ENCODE results near the gene PHC1. TPM values are rescaled to one million over a fixed set of nuclear protein-coding genes. Genes with fewer than 3 reads are reported as not detected.

Gene PHC1
- total RNA-seq, 1 experiment from 2014 or later = 568 TPM

GRCh38 chr12:8960176-8960575 is 45.9 kb downstream of the PHC1 start:
- Histone ChIP-seq H4K91ac (ENCODE audit: insufficient read length, low read depth, low read length) (no peak overlapping the region), H2BK5ac (ENCODE audit: insufficient read length, low read length) (no peak overlapping the region), H3K23ac (ENCODE audit: insufficient read length, low read depth, low read length) (no peak overlapping the region), H3K14ac (ENCODE audit: insufficient read depth, low read length) (no peak overlapping the region), H3K9ac (ENCODE audit: extremely low read depth, insufficient read length, low read length) (no peak overlapping the region), H4K8ac (replicated peaks; ENCODE audit: insufficient read length, low read depth, low read length) (no peak overlapping the region), H3K4me1 (ENCODE audit: insufficient read depth, low read length) (no peaks in the 10 kb centered on the region), H4K20me1 (ENCODE audit: control insufficient read depth, insufficient read depth, insufficient read length) (no peaks in the 10 kb centered on the region), H2BK12ac (ENCODE audit: insufficient read length, low read depth, low read length) (no peak overlapping the region), H3K4ac (ENCODE audit: low read depth, low read length) (no peak overlapping the region), H3K79me2 (ENCODE audit: insufficient read depth, low read length) (no peaks in the 10 kb centered on the region), H2AFZ (ENCODE audit: low read length) (no peak overlapping the region), H3K9me3 (ENCODE audit: control insufficient read depth, low read depth, low read length) (peaks cover 6% of the 10 kb centered on the region), H3K18ac (ENCODE audit: insufficient read length, low read depth, low read length) (no peak overlapping the region), H2AK5ac (ENCODE audit: insufficient read length, low read length) (no peak overlapping the region), H3K56ac (ENCODE audit: insufficient read length, low read depth, low read length) (no peak overlapping the region), H2BK120ac (ENCODE audit: low read depth, low read length, poor library complexity, severe bottlenecking) (no peak overlapping the region), H2BK15ac (ENCODE audit: low read depth, low read length) (no peak overlapping the region), H3K79me1 (ENCODE audit: insufficient read depth, low read depth, low read length, poor library complexity, severe bottlenecking) (no peaks in the 10 kb centered on the region), H4K5ac (ENCODE audit: insufficient read length, low read depth, low read length) (no peak overlapping the region), H3K27ac (ENCODE audit: insufficient read length, low read depth, low read length) (no peak overlapping the region), H3K4me2 (ENCODE audit: insufficient read depth, insufficient read length, low read length) (no peak overlapping the region), H2BK20ac (ENCODE audit: low read depth, low read length, poor library complexity, severe bottlenecking) (no peak overlapping the region), H3K23me2 (ENCODE audit: insufficient read length, low read depth, low read length, poor library complexity, severe bottlenecking) (no peaks in the 10 kb centered on the region), H3K27me3 (ENCODE audit: insufficient read depth, low read length) (no peaks in the 10 kb centered on the region), H3T11ph (ENCODE audit: low read length) (no peak overlapping the region)
- no peak overlapping the region for H3K27ac Mint-ChIP-seq
- WGBS (ENCODE audit: extremely low coverage, insufficient read length, low lambda C conversion rate) = no CpG with 5 or more reads among the region's 2 CpGs
- H3K4me1 Mint-ChIP-seq = peaks cover 0 to 3% of the 10 kb centered on the region in 2 experiments; a peak in 1 of 4 replicates
- H3K27me3 Mint-ChIP-seq (ENCODE audit: low read depth) = 0 out of 2 replicates have a peak, but pooled peaks cover 2% of the 10 kb centered on the region
- H3K9me3 Mint-ChIP-seq = peaks cover 20 to 25% of the 10 kb centered on the region in 2 experiments
- no peak for DNase-seq
- H3K36me3 Mint-ChIP-seq (ENCODE audit: insufficient read depth in 1 of 3, low read depth in 3 of 3) = peaks cover 20 to 43% (median 29%) of the 10 kb centered on the region in 3 experiments
- no peak overlapping the region for H3K4me3 Mint-ChIP-seq
- TF ChIP-seq, protein P1, sequence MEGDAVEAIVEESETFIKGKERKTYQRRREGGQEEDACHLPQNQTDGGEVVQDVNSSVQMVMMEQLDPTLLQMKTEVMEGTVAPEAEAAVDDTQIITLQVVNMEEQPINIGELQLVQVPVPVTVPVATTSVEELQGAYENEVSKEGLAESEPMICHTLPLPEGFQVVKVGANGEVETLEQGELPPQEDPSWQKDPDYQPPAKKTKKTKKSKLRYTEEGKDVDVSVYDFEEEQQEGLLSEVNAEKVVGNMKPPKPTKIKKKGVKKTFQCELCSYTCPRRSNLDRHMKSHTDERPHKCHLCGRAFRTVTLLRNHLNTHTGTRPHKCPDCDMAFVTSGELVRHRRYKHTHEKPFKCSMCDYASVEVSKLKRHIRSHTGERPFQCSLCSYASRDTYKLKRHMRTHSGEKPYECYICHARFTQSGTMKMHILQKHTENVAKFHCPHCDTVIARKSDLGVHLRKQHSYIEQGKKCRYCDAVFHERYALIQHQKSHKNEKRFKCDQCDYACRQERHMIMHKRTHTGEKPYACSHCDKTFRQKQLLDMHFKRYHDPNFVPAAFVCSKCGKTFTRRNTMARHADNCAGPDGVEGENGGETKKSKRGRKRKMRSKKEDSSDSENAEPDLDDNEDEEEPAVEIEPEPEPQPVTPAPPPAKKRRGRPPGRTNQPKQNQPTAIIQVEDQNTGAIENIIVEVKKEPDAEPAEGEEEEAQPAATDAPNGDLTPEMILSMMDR (conservative IDR thresholded peaks at IDR 0.05) = no peak

All from H9 (cell line).